Measurements from ENCODE around the gene AMH.

DNA sequence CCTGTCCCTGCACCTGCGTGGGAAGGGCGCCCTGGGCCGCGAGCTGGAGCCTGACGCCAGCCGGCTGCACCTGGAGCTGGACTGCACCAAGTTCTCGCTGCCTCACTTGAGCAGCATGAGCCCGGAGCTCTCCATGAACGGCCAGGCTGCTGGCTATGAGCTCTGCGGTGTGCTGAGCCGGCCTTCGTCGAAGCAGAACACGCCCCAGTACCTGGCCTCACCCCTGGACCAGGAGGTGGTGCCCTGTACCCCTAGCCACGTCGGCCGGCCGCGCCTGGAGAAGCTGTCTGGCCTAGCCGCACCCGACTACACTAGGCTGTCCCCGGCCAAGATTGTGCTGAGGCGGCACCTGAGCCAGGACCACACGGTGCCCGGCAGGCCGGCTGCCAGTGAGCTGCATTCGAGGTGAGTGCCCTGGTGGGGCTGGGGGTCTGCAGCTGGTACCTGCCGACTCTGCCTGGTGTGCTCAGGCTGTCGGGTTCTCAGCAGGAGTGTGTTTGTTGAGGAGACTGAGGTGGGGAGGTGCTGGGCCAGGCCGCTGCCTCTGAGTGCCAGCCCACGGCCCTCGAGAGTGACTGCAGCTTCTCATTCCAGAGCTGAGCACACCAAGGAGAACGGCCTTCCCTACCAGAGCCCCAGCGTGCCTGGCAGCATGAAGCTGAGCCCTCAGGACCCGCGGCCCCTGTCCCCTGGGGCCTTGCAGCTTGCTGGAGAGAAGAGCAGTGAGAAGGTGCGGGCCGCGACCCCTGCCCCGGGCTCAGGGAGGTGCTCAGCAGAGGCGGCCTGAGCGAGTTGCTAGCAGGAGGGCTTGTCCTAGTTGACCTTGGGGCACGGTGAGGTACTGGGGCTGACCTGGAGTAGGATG is 32.5 kb upstream of the AMH start:
- TF ChIP-seq, protein P1, sequence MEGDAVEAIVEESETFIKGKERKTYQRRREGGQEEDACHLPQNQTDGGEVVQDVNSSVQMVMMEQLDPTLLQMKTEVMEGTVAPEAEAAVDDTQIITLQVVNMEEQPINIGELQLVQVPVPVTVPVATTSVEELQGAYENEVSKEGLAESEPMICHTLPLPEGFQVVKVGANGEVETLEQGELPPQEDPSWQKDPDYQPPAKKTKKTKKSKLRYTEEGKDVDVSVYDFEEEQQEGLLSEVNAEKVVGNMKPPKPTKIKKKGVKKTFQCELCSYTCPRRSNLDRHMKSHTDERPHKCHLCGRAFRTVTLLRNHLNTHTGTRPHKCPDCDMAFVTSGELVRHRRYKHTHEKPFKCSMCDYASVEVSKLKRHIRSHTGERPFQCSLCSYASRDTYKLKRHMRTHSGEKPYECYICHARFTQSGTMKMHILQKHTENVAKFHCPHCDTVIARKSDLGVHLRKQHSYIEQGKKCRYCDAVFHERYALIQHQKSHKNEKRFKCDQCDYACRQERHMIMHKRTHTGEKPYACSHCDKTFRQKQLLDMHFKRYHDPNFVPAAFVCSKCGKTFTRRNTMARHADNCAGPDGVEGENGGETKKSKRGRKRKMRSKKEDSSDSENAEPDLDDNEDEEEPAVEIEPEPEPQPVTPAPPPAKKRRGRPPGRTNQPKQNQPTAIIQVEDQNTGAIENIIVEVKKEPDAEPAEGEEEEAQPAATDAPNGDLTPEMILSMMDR (IDR thresholded peaks at IDR 0.05) = no peak
- TF ChIP-seq POLR2A (IDR thresholded peaks at IDR 0.05) = no peak

All from adrenal gland (tissue), 5 donors.